SIG-M5 (cell line): ENCODE measurements around the gene VPS72.

Experiments
- DNase-seq: peaks from one replicate; lab custom pipeline; 2025; lab: John Stamatoyannopoulos, UW

The VPS72 gene

DNA sequence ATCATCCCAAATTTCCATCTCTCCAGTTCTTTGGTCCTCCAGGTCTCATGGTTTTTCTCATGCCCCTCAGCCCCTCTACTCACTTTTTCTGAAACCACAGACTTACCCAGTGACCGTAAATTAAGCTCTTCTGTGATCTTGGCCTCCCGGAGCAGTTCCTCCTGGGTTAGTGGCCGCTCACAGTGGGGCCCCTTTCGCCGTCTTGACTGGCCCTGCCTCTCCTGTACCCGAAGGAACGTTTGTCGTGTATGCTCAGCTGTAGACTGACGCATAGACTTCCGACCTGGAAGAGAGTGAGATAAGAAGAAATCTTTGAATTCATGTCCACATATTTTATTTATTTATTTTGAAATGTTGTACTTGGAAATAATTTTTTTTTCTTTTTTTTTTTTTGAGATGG, 5.8 kb downstream of the VPS72 start:
- DNase-seq = no peak

DNA sequence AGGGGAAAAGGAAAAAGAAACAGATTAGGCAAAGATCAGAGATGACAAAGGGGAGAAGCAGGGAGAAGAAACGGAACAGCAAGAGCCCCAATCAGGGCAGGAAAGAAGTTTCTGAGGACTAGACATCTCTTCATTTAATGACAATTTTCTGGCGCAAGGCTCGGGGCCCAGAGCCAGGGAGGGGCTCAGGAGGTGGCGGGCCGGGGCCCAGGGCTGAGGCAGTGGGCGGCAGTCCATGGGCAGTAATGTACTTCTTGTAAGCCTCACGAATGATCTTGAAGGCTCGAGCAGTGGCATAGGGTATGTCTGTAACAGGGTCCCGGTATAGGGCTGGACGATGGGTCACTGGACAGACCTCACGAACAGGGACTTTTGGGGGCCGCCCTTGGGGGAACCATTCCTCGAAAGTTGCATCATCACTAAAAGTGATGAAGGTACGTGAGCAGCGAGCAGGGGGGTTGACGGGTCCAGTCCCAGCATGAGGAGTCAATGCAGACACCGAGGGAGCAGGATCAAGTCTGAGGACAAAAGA, 13.4 kb downstream of the VPS72 start:
- DNase-seq = no peak

DNA sequence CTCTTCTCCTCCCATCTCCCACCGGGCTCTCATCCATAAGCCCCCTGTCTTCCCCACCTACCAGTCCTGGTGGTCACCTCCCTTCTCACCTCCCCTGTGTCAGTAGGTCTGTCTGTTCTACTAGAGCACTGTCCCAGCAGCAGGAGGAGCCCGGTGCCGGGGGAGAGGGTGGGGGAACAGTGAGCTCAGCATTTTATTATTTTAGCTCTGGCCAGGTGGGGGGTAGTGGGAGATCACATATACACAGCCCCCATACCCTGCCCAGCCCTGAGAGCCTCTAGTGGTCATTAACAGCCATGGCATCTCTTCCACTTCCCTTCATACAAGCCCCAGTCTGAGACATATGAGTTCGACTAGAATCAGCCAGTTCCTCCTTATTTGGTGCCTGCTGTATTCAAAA, 14.1 kb downstream of the VPS72 start, which contains the start of gene TMOD4:
TMOD4 (minus strand) TSS at position 119 of the 400 bp plus-strand sequence. CDS start 1,106 bp downstream, outside the sequence.
- no peak for DNase-seq

DNA sequence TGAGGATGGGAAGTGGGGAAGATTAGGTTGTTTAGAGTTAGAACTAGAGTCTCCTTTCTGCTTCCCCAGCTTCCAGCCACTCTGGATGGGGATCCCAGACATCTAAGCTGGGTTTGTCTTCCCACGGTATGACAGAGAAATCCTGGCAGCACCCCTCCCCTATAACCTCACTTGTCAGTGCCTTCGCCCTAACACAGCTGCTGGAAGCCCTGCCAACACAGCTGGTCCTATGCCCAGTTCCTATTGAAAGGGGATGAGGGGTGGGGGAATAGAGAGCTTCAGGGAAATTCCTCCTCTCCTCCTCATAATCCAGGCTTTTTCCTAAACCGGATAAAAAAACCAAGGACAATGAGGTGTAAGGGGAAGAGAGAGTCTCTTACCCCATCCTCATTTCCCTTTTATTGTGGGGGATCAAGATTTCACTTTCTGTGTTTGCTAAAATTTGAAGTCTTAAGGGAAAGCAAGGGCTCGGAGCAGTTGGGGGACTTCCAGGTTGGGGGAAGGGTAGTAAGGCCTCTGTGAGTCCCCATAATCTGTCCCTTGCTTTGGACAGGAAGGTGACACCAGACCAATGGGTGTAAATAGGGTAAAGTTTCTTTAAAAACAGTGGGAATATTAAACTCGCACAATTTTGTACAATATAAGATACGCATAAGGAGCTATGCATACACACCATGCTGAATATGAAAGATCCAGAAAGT, 14.8 kb downstream of the VPS72 start:
- no peak for DNase-seq

DNA sequence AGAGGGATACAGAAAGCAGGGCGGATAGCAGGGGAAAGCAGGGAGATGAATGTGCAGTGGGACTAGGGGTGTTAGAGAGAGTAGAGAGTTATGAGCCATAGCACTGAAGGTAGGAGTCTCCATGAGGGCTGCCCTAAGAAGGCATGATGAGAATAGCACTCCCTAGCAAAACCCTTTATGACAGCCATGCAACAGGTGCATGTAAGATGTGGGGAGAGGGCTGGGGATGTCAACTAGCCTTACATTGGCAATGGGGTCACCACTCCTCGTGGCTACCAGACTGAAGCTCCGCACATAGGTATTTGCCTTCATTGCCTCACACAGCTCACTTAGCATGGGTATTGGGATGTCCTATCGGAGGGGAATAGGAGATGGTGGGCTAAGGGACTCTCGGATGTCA, 18.8 kb downstream of the VPS72 start:
- DNase-seq = no peak

DNA sequence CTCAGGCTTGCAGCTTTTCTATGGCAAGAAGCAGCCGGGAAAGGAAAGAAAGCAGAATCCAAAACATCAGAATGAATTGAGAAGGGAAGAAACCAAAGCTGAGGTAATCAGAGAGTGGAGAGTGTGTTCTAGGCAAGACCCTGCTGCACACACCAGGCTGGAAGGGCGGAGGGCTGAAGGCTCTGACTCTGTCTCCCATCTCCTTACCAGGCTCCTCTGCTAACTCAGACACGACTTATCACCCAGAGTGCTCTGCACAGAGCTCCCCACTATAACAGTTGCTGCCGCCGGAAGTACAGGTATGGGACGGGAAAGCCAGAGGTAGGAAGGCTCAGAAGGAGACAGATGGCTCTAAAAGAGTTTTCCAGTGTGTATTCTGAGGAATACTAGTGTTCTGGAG, 22.9 kb downstream of the VPS72 start:
- DNase-seq = no peak

DNA sequence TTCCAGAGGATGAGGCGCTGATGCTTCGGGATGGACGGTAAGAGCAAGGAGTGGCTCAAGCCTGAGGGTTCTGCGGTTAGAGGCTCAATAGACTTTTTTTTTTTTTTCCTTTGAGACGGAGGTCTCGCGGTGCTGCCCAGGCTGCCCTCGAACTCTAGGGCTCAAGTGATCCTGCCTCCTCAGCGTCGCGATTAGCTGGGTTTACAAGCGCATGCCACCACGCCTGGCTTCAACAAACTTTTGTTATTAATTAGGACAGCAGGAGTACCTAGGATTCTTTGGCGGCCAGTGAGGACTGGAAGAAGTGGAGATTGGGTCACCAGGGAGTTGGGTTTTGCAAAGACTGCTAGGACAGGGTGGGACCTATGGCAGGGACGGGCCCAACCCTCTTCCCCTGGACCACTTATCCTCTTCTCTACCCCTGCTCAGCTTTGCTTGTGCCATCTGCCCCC, 23.5 kb downstream of the VPS72 start:
- no peak for DNase-seq

DNA sequence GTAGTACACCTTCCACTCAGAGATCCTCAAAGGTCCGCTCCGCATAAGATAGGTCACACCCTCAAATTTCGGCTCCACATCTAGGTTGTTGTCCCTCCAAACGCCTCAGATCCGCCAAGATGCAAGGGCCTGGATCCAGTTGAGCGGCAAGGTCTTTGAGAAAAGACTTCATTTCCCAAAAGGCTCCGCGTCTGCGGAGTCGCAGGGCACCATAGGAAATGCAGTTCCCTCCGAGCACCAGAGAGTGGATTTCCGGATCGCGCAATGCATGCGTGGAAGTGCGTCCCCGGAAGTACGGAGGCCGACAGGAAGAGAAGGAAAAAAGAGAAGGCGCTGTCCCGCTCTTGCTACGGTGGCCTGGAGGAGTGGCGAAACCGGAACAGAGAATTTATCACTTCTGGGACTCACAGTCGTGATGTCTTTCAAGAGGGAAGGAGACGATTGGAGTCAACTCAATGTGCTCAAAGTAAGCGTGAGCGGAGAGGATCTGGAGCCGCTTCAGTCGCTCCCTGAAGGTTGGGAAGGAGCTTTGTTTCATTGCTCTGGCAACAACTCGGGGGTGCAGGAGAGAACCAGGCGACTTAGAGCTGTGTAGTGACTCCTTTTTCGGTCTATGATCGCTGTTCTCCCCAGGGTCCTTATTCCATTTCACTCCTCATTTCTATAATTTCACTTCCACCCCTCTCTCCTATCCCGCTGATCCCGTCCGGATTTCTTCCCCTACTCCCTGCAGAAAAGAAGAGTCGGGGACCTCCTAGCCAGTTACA, 24.1 kb downstream of the VPS72 start, which contains the start of the genes LYSMD1 and SCNM1:
LYSMD1 (minus strand) TSS at position 165 of the 767 bp plus-strand sequence. CDS start 644 bp downstream, outside the sequence.
SCNM1 (plus strand) TSS at position 407 of the 767 bp plus-strand sequence; CDS start at position 416, 9 bp downstream.
- peak; percentile 99 for DNase-seq

DNA sequence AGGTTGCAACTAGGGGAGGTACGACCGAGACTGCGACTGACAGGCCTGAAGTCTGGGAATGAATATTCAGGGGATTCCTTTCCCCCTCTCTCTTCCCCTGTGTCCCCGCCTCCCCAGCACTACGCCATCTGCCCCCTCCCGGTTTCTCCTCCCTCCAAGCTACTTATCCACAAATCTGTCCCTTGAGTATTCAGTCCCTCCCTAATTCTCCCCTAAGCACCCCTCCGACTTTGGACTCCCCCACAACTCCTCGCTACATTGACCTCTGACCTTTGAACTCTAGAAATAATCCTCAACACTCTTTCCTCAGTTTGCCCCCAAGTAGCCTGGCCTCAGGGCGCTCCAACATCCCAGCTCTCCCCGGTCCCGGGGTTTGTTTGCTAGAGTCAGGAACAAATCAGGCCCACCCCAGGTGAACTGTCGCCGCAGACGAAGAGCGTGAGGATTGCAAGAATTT, 24.7 kb downstream of the VPS72 start:
- DNase-seq = no peak

DNA sequence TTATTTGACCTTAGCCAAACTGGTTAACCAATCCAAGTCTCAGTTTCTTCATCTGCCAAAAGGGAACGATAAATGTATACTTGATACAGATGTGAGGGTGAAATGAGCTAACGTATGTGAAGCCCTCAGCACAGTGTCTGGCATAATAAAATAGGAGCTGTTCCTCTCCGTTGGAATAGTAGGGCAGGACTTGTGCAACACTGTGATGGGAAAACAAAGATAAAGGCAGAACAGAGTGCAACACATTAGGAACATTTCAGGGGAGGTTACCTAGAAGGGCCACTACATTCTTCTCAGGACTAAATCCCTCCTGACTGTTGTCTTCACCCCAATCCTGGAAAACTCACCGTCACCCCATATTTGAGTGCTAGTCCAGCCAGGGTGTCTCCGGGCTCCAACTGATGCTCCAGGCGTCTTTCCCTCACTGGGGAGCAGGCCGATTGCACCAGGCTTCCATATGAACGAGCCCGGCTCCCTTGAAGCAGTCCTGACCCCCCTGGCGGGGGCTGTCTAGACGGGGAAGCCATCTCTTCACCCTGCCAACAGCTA, 25.2 kb downstream of the VPS72 start:
- DNase-seq = no peak

DNA sequence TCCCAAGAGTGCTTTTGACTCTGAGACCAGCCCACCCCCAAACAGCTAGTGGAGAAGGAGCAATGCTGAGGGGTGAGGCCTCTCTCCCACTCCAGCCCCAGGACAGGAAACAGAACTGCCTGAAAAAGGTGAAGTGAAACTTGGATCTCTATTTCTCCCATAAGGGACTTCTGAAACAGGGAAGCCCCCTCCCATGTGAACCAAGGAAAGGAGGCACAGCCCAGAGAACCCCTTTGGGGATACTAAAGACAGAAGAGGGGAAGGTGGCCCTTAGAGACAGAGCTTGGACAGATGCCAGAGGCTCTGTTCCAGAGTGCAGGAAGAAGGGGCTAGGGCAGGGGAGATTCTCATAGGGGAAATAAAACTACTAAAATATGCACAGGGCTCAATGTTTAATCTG, 30.6 kb downstream of the VPS72 start:
- no peak for DNase-seq

DNA sequence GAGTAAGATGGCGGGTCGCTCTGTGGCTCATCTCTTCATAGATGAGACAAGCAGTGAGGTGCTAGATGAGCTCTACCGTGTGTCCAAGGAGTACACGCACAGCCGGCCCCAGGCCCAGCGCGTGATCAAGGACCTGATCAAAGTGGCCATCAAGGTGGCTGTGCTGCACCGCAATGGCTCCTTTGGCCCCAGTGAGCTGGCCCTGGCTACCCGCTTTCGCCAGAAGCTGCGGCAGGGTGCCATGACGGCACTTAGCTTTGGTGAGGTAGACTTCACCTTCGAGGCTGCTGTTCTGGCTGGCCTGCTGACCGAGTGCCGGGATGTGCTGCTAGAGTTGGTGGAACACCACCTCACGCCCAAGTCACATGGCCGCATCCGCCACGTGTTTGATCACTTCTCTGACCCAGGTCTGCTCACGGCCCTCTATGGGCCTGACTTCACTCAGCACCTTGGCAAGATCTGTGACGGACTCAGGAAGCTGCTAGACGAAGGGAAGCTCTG, 31.2 kb downstream of the VPS72 start:
- DNase-seq = no peak

DNA sequence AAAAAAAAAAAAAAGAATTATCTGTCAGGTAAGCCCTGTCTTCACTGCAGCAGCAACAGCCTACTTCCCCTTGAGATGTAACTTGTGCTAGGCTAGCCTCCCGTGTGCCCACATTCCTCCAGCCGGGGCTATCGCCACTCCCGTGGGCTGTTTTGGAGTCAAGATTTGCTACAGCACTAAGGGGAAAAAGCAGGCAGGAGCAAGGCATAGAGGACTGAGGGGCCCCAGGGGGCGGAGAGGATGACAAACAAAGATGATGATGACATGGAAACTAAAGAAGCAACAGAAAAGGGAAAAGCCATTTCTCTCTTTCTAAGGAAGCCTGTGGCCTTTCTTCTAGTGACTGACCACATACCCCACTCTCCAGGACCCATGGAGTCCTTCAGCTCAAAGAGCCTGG, 31.7 kb downstream of the VPS72 start:
- no peak for DNase-seq

DNA sequence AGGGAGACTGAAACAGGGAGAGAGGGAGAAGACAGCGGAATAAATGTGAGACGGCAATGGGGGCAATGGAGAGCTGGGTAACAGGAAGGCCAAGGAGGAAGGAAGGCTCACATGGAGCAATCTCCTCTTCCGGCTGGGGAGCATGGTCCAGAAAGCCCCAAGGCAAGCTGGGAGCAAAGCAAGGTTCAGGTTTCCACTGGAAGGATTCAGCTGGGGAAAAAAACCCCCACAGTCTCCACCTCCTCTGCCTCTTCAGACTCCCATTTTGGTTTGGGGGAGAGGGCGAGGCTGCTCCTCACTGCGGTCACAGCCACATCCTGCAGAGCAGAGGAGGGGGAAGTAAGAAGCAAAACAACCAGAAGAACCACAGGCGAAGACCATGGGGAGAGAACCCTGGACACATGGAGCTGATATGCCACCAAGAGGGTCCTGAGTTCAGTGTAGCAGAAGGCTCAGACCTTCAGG, 32.9 kb downstream of the VPS72 start:
- DNase-seq = peak; percentile 91

DNA sequence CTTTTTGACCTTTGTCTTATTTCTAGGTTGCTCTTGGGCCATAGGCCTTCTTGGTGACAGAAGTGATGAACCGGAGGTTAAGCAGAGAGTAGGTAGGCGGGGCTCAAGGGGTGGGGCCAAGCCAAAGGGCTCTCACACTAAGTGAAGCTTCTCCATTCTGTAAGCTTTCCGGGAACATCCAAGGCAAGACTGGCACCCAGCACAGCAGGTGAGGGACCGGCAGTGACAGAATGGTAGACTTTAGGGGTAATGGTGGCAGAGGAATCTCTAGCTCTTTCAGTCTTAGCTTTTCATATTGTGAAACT, 33.5 kb downstream of the VPS72 start, which contains the start of gene TNFAIP8L2:
TNFAIP8L2 (plus strand) TSS at position 135 of the 305 bp plus-strand sequence. CDS start 2,049 bp downstream, outside the sequence.
- DNase-seq = peak; percentile 64

DNA sequence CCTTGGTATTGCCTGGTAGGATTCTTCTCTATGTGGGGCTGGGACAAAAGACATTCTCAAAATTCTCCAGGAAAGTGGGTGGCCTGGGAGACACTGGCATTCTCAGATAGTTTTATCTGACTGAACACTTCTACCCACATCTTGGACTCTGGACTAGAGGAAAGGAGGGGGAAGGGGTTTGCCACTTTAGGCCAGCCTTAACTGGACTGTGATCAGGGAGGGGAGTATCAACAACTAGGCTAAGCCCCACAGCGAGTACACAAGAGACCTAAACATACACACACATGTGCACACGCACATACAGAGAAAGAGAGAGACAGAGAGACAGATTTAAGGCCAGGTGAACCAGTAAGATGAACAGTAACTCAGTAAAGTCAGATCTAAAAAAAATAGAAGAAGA, 42.3 kb downstream of the VPS72 start:
- no peak for DNase-seq

DNA sequence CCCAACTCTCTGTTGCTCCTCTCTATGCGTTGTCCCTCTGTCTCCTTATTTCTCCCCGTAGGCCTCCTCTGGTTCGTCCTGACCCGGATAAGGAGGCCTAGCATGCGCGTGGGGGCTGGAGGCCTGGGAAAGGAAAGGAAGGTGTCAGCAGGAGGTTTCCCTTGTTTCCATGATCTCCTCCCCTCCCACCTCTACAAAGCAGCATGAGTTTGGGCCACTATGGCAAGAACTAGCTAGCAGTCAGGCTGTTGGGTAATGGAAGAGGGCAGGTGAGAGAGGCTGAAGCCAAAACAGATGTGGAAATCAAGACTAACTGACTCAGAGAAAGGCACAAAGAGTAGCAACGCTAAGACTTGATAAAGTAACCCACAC, 42.9 kb downstream of the VPS72 start:
- no peak for DNase-seq

DNA sequence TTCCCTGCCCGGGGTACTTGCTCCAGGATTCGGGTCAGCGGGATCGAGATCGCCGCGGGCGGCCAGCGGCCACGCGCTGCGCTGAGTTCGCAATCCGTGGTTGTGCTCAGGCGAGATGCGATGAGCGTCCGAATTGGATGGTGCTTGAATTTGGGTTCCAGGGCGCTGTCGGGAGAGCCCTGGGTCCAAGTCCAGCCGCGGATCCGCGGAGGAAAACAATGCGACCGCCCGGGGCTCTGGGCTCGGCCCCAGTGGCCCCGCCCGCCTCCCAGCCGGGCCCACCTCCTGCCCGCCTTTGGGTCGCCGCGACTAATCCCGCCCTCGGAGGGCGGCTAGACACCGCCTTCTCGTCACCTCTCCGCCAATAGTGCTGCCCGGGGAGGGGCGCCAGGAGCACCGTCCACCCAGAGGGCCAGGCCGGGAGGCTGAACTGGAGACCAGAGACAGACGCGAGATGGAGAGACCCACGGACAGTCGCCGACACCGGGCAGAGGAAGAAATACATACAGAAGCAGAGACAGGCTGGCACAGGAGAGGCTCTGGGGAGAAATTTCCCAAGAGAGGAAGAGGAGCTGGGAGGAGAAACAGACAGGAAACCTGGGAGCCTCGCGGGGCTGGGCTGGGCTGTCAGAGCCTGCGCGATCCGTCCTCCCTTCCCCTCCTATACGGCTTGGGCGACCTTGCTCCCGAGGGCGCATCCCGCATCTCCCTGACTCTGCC, 43.4 kb downstream of the VPS72 start, which contains the start of gene SEMA6C:
SEMA6C (minus strand) TSS at position 220 of the 720 bp plus-strand sequence. CDS start 4,010 bp downstream, outside the sequence.
- peak; percentile 50 for DNase-seq

DNA sequence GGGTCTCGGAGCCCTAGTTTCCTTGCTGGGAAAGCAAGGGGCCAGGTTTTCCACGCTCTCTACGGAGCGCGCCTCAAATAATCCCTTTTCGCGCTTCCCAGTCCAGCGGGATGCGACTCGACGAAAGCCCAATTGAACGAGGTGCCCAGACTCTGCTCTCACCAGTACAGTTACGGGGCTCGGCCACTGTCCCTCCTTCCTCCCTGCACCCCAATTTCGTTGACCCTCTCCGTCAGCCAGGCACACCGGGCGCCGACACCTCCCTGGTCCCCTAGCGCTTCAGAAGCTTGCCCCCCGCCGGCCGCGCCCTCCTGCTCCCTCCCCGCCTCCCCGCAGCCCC, 44.0 kb downstream of the VPS72 start:
- no peak for DNase-seq

DNA sequence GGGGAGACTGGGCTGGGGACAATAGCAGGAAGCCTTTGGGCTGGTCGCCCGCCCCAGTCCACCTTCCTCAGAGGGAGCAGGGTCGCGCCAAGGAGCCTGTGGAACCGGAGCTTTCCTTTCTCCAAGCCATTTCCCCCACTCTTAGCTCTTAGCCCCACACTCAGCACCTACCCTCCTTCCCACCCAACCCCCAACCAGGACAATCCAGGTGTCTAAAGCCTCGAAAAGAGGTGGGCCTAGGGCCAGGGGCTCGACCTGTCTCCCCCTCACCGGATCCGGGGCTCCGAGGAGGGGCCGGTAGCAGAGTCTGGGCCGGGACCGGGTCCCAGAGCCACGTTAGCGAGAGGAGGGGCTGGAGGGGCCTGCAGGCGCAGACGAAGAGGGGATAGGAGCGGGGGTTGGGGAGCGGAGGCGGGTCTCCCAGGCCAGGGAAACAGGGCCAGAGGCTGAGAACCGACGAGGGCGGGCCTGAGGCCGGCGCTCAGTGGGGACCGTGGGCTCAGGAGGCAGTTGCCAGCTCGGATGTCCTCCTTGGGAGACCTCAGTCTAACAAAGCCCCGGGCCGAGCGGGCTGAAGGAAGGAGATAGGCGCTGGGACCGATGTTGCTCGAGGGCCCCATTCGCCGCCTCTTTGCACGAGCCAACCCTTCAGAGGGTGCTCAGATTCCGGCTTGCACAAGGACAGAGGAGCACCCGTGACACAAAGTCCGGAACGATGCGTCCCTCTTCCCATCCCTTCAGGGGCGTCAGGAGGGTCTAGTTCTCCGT, 44.5 kb downstream of the VPS72 start:
- DNase-seq = no peak
